PFSK-1 (cell line): Measurements from ENCODE around the gene LAMA3.

Experiments
- FOXP2 ChIP-seq: optimal IDR thresholded peaks from 2 replicates; pipeline ENCODE3; 2011; ENCODE audit warnings: borderline replicate concordance, control low read depth, inconsistent platforms; ENCODE audit not compliant: insufficient read depth; ENCODE audit errors: extremely low read length, extremely low read depth
- POLR2AphosphoS5 ChIP-seq: IDR thresholded peaks from 2 replicates; pipeline ENCODE4 v1.6.1; 2012; ENCODE audit warnings: low read depth, mild to moderate bottlenecking, control low read depth, low read length, moderate library complexity
- REST ChIP-seq, 2 experiments: IDR thresholded peaks; 2 replicates each; pipeline versions ENCODE4 v1.6.1 to v1.8.0; 2011 to 2012; ENCODE audit warnings: low read depth in 2 of 2, low read length in 2 of 2, control low read depth in 1 of 2, inconsistent platforms in 1 of 2, mild to moderate bottlenecking in 1 of 2, moderate library complexity in 1 of 2; ENCODE audit not compliant: insufficient read depth in 1 of 2
- SIN3A ChIP-seq: IDR thresholded peaks from 2 replicates; pipeline ENCODE4 v1.6.1; 2012; ENCODE audit warnings: mild to moderate bottlenecking, low read length, moderate library complexity, borderline replicate concordance; ENCODE audit not compliant: insufficient read depth
- TAF1 ChIP-seq: IDR thresholded peaks from 2 replicates; pipeline ENCODE4 v1.6.1; 2012; ENCODE audit warnings: low read length, control low read depth, borderline replicate concordance; ENCODE audit not compliant: insufficient read depth

LAMA3 gene

GRCh38 chr18:23703057-23703986, 14.1 kb downstream of the LAMA3 start:
- TF ChIP-seq POLR2AphosphoS5 (no peak), SIN3A (no peak), REST (IDR thresholded peaks at IDR 0.05; ENCODE audit: insufficient read depth in 1 of 2, low read depth in 2 of 2, low read length in 2 of 2) (no peak), FOXP2 (no peak), TAF1 (no peak)

GRCh38 chr18:23703987-23704384, 14.7 kb downstream of the LAMA3 start:
- no peak for TF ChIP-seq FOXP2
- TF ChIP-seq SIN3A, result no peak
- no peak for TF ChIP-seq POLR2AphosphoS5
- TF ChIP-seq TAF1, result no peak
- no peak for TF ChIP-seq REST (IDR thresholded peaks at IDR 0.05; ENCODE audit: insufficient read depth in 1 of 2, low read depth in 2 of 2, low read length in 2 of 2)

- TF ChIP-seq TAF1 (no peak), FOXP2 (no peak), SIN3A (no peak), REST (IDR thresholded peaks at IDR 0.05; ENCODE audit: insufficient read depth in 1 of 2, low read depth in 2 of 2, low read length in 2 of 2) (no peak), POLR2AphosphoS5 (no peak)
Measured at GRCh38 chr18:23704806-23705205, 15.6 kb downstream of the LAMA3 start.

GRCh38 chr18:23706971-23707640, 17.9 kb downstream of the LAMA3 start:
- no peak for TF ChIP-seq POLR2AphosphoS5
- TF ChIP-seq TAF1, result no peak
- no peak for TF ChIP-seq FOXP2
- TF ChIP-seq SIN3A, result no peak
- TF ChIP-seq REST (IDR thresholded peaks at IDR 0.05; ENCODE audit: insufficient read depth in 1 of 2, low read depth in 2 of 2, low read length in 2 of 2), result no peak
